NCI-H2227 (cell line): ENCODE data around the gene YY1.
"Not testable (repeated sequence)": the region's sequence is repeated elsewhere in the genome, so short reads cannot be mapped to it uniquely, and the experiment has no call there.

ENCODE experiments used
- DNase-seq: peaks from one replicate; lab custom pipeline; 2025; ENCODE audit not compliant: unreplicated experiment; lab: John Stamatoyannopoulos, UW

Gene YY1

GRCh38 chr14:100295376-100296105, 56.6 kb downstream of the YY1 start:
- DNase-seq = no peak

- DNase-seq = no peak
Measured at GRCh38 chr14:100296106-100296651, 57.2 kb downstream of the YY1 start.

- DNase-seq = not testable (repeated sequence)
Measured at GRCh38 chr14:100296729-100297128, 57.8 kb downstream of the YY1 start.

DNA sequence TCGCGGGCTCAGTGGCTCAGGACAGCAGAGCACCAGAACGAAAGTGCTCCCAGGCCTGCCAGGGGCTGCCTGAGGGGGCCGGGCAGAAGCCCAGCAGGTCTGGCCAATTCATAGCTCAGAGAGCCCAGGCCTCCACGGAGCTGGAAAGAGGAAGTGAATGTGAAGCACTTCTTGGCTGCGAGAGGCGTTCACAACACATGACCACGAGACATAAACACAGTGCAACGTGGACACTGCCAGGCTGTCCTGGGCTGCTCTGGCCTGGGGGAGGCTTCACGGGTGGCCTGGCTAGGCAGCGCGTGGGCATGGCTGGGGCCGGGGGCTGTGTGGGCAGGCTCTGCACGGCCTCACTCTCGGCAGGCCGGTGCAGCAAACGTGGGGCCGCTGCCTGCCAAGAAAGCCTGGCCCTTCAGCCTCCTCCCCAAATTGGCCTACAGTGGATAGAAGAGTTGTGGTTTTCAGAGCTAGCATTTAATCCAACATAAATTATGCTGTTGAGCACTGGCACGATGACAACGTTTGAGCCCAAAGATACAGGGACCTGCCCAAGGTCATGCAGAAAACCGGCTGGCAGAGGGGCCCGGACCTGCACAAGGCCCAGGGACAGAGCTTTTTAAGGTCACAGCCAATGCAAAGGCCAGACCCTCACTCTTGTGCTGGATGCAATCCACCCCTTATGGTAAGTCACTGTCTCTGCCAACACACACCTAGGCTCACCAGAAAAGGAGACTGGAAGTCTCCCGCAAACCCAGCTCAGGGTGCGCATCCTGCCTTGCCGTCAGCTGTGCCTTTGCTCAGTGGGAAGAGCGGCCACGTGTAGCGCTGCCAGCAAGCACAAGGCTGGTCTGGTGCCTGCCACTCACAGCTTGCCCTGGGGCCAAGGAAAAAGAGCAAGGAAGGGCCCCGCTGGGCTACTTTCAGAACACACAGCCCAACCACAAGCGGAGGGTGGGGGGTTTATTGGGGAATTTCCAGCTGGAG, 58.7 kb downstream of the YY1 start:
- no peak for DNase-seq

GRCh38 chr14:100298551-100299237, 59.8 kb downstream of the YY1 start:
- no peak for DNase-seq

DNA sequence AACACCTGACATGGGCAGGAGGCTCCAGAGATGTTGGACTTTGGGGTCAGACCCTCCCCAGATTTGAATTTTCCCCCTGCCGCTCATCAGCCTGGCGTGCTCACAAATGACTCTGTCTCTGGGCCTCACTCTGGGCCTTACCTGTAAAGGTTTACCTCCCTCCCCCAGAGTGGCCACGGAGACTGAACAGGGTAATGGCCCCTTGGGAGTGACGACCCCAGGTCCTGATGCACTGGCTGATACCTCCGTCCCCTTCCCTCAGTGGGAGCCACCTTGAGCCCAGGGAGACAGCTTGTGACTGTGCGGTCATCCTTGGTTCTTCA, 60.3 kb downstream of the YY1 start:
- DNase-seq = no peak

- no peak for DNase-seq
Measured at GRCh38 chr14:100302616-100303015, 63.7 kb downstream of the YY1 start.

DNA sequence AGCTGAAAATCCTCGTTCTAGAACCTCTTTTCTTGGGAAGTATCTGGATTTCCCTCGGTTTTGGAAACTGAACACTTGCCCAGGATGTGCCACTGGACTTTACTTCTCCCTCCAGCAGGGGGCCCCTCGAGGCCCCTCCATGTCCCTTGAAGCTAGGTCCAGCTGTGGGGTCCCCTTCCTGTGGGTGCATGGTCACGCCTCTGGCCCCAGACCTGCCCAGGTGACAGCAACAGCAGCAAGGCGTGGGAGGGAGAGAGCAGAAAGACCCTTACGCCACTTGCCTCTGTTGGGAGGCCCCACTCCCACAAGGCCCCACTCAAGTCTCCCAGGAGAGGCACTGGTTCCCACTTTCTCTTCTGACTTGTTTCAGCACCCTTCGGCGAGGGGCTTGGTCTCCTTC, 64.2 kb downstream of the YY1 start:
- no peak for DNase-seq

DNA sequence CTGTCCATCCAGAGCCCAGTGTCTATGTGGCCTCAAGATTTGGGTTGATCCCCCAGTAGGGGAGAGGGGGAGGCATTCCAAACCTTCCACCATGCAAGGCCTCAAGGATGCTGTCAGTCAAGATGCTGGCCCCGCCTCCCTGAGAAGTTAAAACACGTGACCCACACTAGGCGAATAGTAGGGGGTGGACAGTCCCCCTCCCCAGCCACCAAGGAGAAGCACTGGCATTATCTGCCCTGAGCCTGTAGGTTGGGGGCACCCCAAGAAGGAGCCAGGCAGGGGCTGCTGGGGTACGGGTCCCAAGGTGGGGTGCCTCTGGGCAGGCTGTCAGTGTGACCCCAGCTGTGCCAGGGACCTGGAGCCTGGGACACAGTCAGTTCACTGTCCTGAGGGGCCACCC, 65.0 kb downstream of the YY1 start:
- no peak for DNase-seq

DNA sequence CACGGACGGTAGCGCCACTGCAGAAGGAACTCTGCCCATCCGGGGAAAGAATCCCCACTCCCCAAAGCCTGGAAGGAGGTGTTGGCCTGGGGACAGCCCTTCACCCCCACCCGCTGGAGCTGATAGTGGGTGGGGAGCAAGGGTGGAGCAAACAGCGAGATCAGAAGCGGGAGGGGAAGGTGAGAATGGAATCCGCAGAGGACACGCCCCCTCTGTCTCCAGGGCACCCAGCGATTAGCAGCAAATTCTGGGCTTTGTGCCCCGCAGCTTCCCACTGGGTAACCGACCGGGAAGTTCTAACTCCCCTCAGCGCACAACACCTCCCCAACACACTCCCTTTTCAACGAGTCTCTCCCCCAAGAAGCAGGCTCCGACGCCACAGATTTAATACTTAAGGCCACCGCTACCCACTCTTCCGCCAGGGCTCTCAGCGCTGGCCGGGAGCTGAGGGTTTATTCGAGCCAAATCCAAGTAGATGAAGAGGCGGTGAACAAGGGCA, 65.9 kb downstream of the YY1 start:
- DNase-seq = peak; percentile 55

DNA sequence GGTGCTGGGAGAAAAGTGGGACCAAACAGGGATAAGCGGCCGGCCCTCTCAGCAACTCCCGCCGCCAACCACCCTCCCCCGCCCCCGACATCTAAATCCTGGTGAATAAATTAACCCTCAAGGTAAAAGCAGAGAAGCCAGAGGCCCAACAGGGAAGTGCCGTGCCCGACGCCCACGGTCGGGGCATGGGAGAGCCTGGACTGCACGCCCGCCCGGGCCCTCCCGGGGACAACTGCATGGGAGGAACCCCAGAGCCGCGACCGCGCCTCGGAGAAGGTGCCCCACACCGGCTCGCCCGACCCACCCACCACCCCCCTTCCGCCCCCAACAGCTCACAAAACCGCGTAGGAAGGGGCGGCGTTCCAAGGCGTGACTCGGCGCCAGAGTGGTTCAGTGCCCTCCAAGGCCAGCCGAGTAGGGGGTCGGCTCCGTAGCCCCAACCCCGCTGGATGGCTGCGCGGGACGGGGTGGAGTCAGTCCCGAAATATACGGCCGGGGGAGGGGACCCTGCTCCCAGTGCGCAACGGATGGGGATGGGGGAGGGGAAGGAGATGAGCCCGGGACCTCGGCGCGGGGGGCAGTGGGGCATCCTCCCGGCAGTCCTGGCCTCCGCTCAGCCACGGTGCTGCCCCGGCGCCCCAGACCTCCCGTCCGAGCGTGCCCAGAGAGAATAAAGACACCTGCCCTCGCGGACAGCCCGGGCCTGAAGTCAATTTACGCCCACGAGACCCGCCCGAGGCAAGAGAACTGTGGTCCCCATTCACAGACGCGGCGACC, 66.6 kb downstream of the YY1 start:
- DNase-seq = peak; percentile 66

GRCh38 chr14:100306101-100306997, 67.4 kb downstream of the YY1 start, which contains the start of gene SLC25A29:
TSS of gene SLC25A29 (minus strand) at chr14:100306444. CDS start at chr14:100306232, 212 bp downstream.
- peak; percentile 95 for DNase-seq

- DNase-seq = peak; percentile 48
Measured at GRCh38 chr14:100306998-100307765, 68.2 kb downstream of the YY1 start.

GRCh38 chr14:100307766-100308426, 69.0 kb downstream of the YY1 start:
- DNase-seq = no peak

DNA sequence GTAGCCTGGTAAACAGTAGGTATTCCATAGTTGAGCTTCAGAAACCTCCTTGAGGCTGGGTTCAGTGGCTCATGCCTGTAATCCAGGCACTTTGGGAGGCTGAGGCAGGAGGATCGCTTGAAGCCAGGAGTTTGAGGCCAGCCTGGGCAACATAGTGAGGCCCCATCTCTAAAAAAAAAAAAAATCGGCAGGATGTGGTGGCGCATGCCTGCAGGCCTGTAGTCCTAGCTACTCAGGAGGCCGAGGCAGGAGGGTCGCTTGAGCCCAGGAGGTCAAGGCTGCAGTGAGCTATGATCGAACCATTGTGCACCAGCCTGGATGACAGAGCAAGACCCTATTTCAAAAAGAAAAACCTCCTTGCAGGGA, 69.5 kb downstream of the YY1 start:
- DNase-seq = not testable (repeated sequence)

DNA sequence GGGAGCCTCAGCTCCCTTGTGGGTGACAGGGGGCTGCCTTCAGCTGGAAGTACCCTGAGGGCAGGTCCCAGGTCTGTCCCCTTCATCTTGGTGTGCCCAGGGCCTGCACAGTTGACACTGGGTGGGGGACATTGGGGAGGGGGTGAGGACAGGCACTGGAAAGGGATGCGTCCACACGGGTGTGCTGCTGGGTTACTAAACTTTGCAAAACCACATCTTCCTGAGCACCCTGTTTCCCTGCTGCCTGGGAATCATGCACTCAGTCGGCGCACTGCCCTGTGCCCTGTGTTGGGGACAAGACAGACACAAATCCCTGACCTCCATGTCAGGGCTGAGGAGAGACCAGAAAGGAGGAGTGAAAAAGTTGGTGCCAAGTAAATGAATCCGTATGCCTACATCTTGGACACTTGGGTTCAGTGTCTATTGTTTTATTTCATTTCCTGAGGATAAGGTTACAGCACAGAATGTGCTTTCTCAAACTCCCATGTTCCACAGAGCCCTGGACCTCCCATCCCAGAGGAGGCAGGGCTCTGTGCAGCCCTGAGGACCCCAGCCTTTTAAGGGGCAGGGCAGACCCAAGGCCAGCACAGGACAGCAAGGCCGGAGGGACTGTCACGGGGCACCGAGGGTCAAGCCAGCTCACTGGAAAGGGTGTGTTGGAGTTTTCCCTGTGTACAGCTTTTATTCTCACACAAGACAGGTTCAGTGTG, 70.2 kb downstream of the YY1 start:
- DNase-seq = no peak

- DNase-seq = not testable (repeated sequence)
Measured at GRCh38 chr14:100312110-100312876, 73.3 kb downstream of the YY1 start.
